ENCODE measurements around the gene ATP1A1.

Gene ATP1A1

GRCh38 chr1:116386042-116386441, 13.0 kb downstream of the ATP1A1 start:
- H3K27ac ChIP-seq = no peak overlapping the region
- no peak for DNase-seq (ENCODE audit: low read depth, low spot score)

DNA sequence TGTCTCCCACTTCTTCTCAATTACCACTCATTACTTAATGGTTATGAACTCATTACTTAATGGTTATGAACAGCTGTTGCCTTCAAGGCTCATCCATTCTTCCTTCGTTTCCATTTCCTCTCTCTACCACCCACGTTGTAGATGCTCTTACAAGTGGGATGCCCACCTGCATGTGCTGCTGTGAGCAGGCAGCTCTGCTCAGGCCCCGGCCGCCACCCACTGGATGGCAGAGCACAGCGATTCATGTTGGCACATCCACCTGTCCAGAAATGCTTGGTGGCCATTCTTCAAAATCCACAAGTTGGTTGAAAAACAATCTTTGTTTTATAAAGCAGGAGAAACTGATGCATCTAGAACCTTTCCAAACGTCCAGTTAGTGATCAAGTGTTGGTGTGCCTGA, 14.5 kb downstream of the ATP1A1 start:
- no peak for DNase-seq (ENCODE audit: low read depth, low spot score)
- no peak overlapping the region for H3K27ac ChIP-seq

GRCh38 chr1:116388122-116388521, 15.1 kb downstream of the ATP1A1 start:
- no peak overlapping the region for H3K27ac ChIP-seq
- no peak for DNase-seq (ENCODE audit: low read depth, low spot score)

GRCh38 chr1:116389013-116389412, 16.0 kb downstream of the ATP1A1 start:
- DNase-seq (ENCODE audit: low read depth, low spot score) = no peak
- H3K27ac ChIP-seq = no peak overlapping the region

DNA sequence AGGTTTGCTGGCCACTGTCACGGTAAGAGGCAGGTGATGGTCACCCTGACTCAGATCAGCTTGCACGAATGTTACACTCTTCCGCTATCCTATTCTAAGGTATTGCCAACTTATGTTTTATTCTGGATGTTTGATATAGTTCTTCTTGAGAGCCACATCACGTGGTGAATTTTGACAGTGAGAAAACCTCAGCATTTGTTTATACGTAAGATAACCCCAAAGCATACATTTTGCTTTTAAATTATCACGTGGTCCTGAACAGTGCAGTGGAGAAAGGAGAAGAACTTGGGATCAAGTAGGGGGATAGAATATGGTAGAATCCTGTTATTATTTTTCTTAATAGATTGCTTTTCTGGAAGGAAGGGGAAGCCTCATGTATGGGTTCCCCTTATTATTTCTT, 16.6 kb downstream of the ATP1A1 start:
- DNase-seq (ENCODE audit: low read depth, low spot score) = no peak
- H3K27ac ChIP-seq = no peak overlapping the region

DNA sequence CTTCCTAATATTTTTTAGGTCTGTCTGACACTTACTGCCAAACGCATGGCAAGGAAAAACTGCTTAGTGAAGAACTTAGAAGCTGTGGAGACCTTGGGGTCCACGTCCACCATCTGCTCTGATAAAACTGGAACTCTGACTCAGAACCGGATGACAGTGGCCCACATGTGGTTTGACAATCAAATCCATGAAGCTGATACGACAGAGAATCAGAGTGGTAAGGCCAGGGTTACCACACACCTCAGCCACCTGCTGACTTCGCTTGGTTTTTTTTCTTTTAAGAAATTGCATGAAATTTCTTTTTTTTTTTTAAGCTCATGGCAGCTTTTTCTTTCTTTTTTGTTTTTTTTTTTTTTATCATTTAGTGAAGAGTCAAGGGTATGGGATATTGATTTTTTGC, 17.2 kb downstream of the ATP1A1 start:
- no peak for DNase-seq (ENCODE audit: low read depth, low spot score)
- H3K27ac ChIP-seq = no peak overlapping the region

DNA sequence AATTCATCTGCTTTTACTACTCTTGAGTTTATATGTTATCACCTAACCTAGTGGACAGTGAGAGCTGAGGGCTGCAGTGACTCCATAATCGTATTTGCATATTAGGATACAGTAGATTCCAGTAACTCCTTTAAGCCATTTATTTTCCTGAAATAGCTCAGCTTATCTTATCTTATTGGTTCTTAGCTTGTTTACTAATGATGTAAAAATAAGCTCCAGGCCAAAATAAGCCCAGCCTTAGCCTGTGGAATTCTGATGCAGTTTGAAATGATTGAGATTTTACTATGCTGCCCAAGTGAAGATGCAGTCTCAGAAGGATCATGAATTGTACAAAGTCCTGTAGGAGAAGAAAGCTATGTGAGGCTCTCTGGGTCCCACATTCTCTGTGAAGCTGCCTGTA, 18.1 kb downstream of the ATP1A1 start:
- DNase-seq (ENCODE audit: low read depth, low spot score) = no peak
- H3K27ac ChIP-seq = no peak overlapping the region

DNA sequence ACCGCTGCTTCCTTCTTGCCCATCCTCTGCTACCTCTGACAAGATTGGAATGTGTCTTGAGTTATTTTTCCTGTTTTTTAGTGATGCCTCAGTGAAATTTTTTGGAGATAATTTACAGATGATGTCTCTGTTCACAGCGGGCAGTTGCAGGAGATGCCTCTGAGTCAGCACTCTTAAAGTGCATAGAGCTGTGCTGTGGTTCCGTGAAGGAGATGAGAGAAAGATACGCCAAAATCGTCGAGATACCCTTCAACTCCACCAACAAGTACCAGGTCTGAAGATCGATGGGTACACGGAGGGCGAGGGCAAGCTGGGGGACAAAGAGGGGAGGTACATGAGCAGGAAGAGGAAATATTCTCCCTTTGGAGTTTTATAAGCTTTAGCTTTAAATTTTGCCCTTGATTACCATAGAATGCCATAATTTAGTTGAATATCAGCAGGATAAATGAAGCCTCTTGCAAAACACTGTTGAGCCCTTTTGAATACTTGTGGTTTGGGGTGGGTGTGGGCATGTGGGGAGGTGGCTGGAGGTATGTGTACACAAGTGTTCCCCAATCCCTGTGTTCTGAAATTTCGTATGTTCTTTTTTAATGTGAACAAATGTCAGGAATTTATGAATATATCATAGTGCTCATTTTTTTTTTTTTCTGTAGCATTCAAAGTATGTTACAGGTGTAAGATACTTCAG, 19.8 kb downstream of the ATP1A1 start:
- H3K27ac ChIP-seq = no peak overlapping the region
- no peak for DNase-seq (ENCODE audit: low read depth, low spot score)

- DNase-seq (ENCODE audit: low read depth, low spot score) = no peak
- no peak overlapping the region for H3K27ac ChIP-seq
Observed at GRCh38 chr1:116393792-116394191, 20.7 kb downstream of the ATP1A1 start.

DNA sequence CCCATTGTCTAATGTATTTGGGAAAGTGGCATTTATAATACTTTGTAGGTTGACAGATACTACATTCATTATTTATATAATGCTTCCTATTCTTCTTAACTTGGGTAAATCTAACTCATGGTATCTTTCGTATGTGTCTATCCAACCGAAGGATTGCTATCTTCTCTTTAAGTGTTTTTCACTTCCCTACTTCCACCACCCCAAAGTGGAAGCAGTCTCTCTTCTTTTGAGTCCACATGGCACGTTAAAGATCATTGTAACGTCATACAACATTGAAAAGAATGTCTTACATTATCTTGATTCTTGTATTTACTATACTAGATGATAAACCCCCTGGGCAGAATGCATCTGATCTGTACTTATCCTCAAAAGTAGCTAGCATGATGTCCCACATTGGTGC, 21.2 kb downstream of the ATP1A1 start:
- no peak overlapping the region for H3K27ac ChIP-seq
- no peak for DNase-seq (ENCODE audit: low read depth, low spot score)

- DNase-seq (ENCODE audit: low read depth, low spot score) = no peak
- H3K27ac ChIP-seq = no peak overlapping the region
Observed at GRCh38 chr1:116396769-116397168, 23.7 kb downstream of the ATP1A1 start.

- no peak for DNase-seq (ENCODE audit: low read depth, low spot score)
Observed at GRCh38 chr1:116397728-116398127, 24.7 kb downstream of the ATP1A1 start.

GRCh38 chr1:116400780-116401179, 27.7 kb downstream of the ATP1A1 start:
- no peak for DNase-seq (ENCODE audit: low read depth, low spot score)
- H3K27ac ChIP-seq = no peak overlapping the region

More at GRCh38 chr1:116397728-116398127, 24.7 kb downstream of the ATP1A1 start:
- H3K27ac ChIP-seq = no peak overlapping the region

DNA sequence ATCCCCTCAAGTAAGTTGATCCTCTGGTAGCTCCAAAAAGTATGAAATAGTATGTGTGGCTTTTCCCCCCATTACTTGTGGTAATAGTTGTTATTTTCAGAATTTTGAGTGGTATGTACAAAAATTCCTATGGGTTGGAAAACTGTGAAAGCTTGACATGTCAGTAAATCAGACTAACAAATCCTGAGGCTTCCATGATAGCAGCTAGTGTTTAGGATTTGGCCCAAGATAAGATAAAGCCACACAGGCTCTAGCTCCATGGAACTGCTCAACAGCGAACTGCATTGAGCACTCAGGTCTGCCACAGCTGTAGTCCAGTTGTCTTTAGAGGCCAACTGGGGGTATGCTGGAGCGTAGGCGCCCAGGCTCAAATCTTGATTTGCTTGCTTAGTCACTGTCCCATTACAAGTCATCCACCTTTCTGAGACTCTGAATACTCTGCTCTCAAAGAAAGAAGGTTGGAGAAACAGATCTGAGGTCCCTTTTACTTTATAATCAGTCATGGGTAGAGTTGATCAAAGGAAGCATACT, 28.7 kb downstream of the ATP1A1 start:
- DNase-seq (ENCODE audit: low read depth, low spot score) = no peak
- H3K27ac ChIP-seq = no peak overlapping the region

DNA sequence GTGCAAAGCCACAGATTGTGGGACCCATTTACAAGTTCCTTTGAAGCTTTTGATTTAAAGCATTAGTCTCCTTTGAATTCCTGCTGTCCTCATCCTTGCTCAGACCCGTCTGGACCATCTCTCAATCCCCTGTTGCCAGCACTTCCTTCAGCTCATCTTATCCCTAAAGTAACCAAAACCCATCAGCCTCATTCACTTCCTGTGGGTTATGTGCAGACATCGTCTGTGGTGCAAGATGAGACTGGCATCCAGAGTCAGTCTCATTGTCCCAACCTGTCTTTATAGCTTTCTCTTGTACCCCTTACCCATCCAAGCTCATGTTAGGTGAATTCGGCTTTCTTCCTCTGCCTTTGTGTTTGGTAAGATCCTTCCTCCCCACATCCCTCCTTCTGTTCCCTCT, 29.3 kb downstream of the ATP1A1 start:
- H3K27ac ChIP-seq = no peak overlapping the region

GRCh38 chr1:116403496-116404136, 30.6 kb downstream of the ATP1A1 start:
- no peak for DNase-seq (ENCODE audit: low read depth, low spot score)
- peak overlapping the region; percentile 8 for H3K27ac ChIP-seq

More for the DNA sequence above, 29.3 kb downstream of the ATP1A1 start:
- DNase-seq (ENCODE audit: low read depth, low spot score) = no peak

GRCh38 chr1:116404699-116405098, 31.7 kb downstream of the ATP1A1 start:
- DNase-seq (ENCODE audit: low read depth, low spot score) = peak; percentile 87
- peak overlapping the region; percentile 8 for H3K27ac ChIP-seq

DNA sequence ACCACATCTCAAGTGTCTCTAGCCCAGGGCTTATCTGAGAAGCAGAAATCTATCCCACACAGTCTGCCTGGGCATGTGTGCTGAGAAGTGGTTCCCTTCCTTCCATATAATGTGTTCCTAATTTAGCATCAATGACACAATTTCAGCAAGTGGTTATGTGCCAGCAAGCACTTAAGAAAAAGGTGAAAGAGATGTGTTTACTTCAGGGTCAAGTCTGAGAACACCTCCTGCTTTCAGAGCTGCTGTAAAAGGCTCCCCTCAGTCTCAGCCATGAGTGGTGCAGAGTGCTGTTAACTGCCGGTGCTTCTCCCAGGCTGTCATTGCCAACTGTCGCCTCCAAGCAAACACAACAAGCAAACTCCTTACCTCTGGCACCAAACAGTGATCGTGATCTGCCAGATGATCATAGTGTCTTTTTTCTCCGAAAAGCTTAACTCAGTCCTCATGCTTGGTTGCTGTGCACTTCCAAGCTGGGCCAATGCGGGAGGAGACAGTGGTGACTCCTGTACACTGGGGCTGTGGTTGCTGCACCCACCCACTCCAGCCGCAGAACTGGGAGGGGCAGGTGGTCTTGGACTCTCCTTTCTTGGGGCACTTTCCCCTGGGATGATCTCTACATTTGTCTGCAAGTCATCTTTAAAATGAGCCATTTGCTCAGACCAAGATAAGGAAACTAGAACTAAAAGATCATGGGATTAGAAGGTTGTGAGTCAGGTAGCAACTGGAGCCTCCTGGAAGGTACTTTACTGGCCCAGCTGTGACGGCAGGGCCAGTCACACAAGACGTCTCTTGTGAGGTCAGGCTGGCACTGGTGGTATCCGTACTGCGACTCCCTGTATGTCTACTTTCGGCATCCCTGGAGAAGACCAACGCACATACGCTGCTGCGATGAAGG, 32.4 kb downstream of the ATP1A1 start:
- H3K27ac ChIP-seq = no peak overlapping the region
- no peak for DNase-seq (ENCODE audit: low read depth, low spot score)

DNA sequence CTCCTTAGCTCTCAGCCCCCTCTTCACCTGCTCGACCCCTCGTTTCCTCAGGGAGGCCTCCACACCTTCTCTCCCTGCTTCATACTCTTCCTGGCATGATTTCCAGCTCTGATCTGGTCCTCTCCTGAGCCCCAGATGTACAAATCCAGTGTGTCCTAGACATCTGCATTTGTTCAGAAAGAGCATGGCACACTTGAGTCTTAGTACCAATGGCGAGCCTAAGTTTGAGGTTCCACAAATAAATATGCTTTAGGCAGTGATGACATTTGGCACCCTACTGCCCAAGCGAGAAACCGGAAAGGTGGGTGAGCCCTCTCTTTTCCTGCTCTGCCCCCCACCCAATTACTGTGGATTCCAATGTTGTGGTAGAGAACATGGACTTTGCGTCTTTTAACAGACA, 34.0 kb downstream of the ATP1A1 start:
- H3K27ac ChIP-seq = no peak overlapping the region
- DNase-seq (ENCODE audit: low read depth, low spot score) = no peak

DNA sequence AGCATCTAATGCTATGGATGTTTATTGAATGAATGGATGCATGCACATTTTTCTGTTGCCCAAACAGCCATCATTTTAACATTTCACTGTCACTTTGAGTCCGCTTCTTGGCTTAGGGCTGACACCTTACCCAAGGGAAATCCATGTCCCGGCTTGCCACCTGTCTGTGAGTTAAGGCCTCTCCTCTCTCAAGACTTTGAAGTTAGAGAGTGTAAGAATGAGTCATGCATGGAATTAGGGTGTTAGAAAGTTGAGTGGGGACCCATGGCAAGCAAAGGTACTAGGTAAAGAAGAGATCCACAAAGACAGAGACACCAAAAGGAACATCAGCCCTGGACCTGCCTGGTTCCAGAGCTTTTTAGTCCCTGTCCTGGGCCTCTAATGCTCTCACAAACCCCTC, 35.1 kb downstream of the ATP1A1 start:
- H3K27ac ChIP-seq = no peak overlapping the region
- no peak for DNase-seq (ENCODE audit: low read depth, low spot score)
